ENCODE results near the gene TMEM270. TPM values are rescaled to one million over a fixed set of nuclear protein-coding genes. Genes with fewer than 3 reads are reported as not detected.
A peak's percentile ranks its signal among the peaks of the same experiment; 100 is the strongest.

Gene TMEM270
- total RNA-seq, 4 donors from 2014 or later = not detected

GRCh38 chr7:73885433-73885974, 24.5 kb downstream of the TMEM270 start:
- TF ChIP-seq POLR2A (IDR thresholded peaks at IDR 0.05) = no peak
- TF ChIP-seq POLR2AphosphoS5 (IDR thresholded peaks at IDR 0.05) = no peak
- TF ChIP-seq CTCF (IDR thresholded peaks at IDR 0.05) = no peak
- no peak for TF ChIP-seq EP300 (IDR thresholded peaks at IDR 0.05)
- Histone ChIP-seq H3K27ac (peak overlapping the region in 2 of 4 donors; percentile 86), H3K4me1 (peaks cover 0 to 43% (median 25%) of the 10 kb centered on the region in 3 donors), H3K9me3 (no peaks in the 10 kb centered on the region), H3K36me3 (no peaks in the 10 kb centered on the region), H3K27me3 (no peaks in the 10 kb centered on the region), H3K4me3 (no peak overlapping the region)
- no peak for ATAC-seq
- 100% methylated on average over 1 of the region's 3 CpGs; no CpG with 5 or more reads in 1 of the 2 donors for WGBS, 2 donors (ENCODE audit: low coverage in 1 of 2)

GRCh38 chr7:73885975-73886798, 25.2 kb downstream of the TMEM270 start:
- peak; percentile 88 for ATAC-seq
- 50 to 61% methylated on average over 5 to 6 of the region's 25 CpGs for WGBS, 2 donors (ENCODE audit: low coverage in 1 of 2)

GRCh38 chr7:73887762-73888161, 26.8 kb downstream of the TMEM270 start:
- WGBS, 2 donors (ENCODE audit: low coverage in 1 of 2) = no CpG with 5 or more reads among the region's 5 CpGs
- H3K4me1 ChIP-seq = peaks cover 0 to 46% (median 15%) of the 10 kb centered on the region in 3 donors
- ATAC-seq = no peak

More at GRCh38 chr7:73885975-73886798, 25.2 kb downstream of the TMEM270 start:
- no peaks in the 10 kb centered on the region for H3K9me3 ChIP-seq
- TF ChIP-seq POLR2AphosphoS5 (IDR thresholded peaks at IDR 0.05) (peak; percentile 74), EP300 (IDR thresholded peaks at IDR 0.05) (no peak), CTCF (IDR thresholded peaks at IDR 0.05) (no peak), POLR2A (IDR thresholded peaks at IDR 0.05) (peak in 1 of 2 donors; percentile 6)
- no peaks in the 10 kb centered on the region for H3K27me3 ChIP-seq
- peak overlapping the region in 1 of 2 donors; percentile 16 for H3K4me3 ChIP-seq
- H3K27ac ChIP-seq = peak overlapping the region; percentile 5 to 86 (median 84)
- H3K36me3 ChIP-seq = no peaks in the 10 kb centered on the region
- H3K4me1 ChIP-seq = peaks cover 0 to 40% (median 21%) of the 10 kb centered on the region in 3 donors

GRCh38 chr7:73888959-73889358, 28.0 kb downstream of the TMEM270 start:
- TF ChIP-seq POLR2A (IDR thresholded peaks at IDR 0.05) (no peak), CTCF (IDR thresholded peaks at IDR 0.05) (no peak)
- peaks cover 0 to 58% (median 27%) of the 10 kb centered on the region in 3 donors for H3K4me1 ChIP-seq

More at GRCh38 chr7:73887762-73888161, 26.8 kb downstream of the TMEM270 start:
- Histone ChIP-seq H3K36me3 (no peaks in the 10 kb centered on the region), H3K4me3 (no peak overlapping the region), H3K9me3 (no peaks in the 10 kb centered on the region), H3K27ac (peak overlapping the region in 1 of 4 donors; percentile 86), H3K27me3 (no peaks in the 10 kb centered on the region)
- TF ChIP-seq CTCF (IDR thresholded peaks at IDR 0.05) = no peak
- no peak for TF ChIP-seq POLR2A (IDR thresholded peaks at IDR 0.05)
- TF ChIP-seq EP300 (IDR thresholded peaks at IDR 0.05) = no peak
- no peak for TF ChIP-seq POLR2AphosphoS5 (IDR thresholded peaks at IDR 0.05)

More at GRCh38 chr7:73888959-73889358, 28.0 kb downstream of the TMEM270 start:
- H3K27ac ChIP-seq = no peak overlapping the region
- H3K4me3 ChIP-seq = no peak overlapping the region
- H3K27me3 ChIP-seq = no peaks in the 10 kb centered on the region
- H3K36me3 ChIP-seq = no peaks in the 10 kb centered on the region
- ATAC-seq = no peak
- no peaks in the 10 kb centered on the region for H3K9me3 ChIP-seq
- 90% methylated on average over 4 to 5 of the region's 6 CpGs for WGBS, 2 donors (ENCODE audit: low coverage in 1 of 2)

All from gastroesophageal sphincter (tissue), 4 donors.